ENCODE results near the gene NIBAN1. TPM values are rescaled to one million over a fixed set of nuclear protein-coding genes. Genes with fewer than 3 reads are reported as not detected.

The NIBAN1 gene
- total RNA-seq, 1 experiment from 2014 or later: 6.7 TPM

- no peaks in the 10 kb centered on the region for H3K36me3 ChIP-seq (ENCODE audit: control insufficient read depth, insufficient read depth, low read length)
- no TSS peak for BruUV-seq (replicated peaks)
- ChIA-PET POLR2A (no interaction called here), CTCF (no interaction called here)
- in situ Hi-C loops (cut with HindIII; ENCODE audit: low pct_unique_long_range_greater_than_20kb, low sequenced_read_pairs): no loop called here
- no peaks in the 10 kb centered on the region for H3K9me3 ChIP-seq (ENCODE audit: control insufficient read depth, insufficient read depth, low read depth, low read length)
- no peaks in the 10 kb centered on the region for H3K27me3 ChIP-seq (ENCODE audit: control insufficient read depth, insufficient read depth, low read length)
- no peak overlapping the region for H3K4me3 ChIP-seq (ENCODE audit: low read depth in 2 of 2, low read length in 2 of 2)
- no peak overlapping the region for H3K27ac ChIP-seq (ENCODE audit: low read length)
- ATAC-seq: no peak
- TF ChIP-seq REST (IDR thresholded peaks at IDR 0.05; ENCODE audit: insufficient read depth in 1 of 2, low read depth in 2 of 2, low read length in 1 of 2) (no peak), SIN3A (IDR thresholded peaks at IDR 0.05; ENCODE audit: borderline replicate concordance, insufficient read depth, low read depth, low read length) (no peak), CTCF (IDR thresholded peaks at IDR 0.05) (no peak), POLR2AphosphoS5 (IDR thresholded peaks at IDR 0.05; ENCODE audit: low read depth, low read length) (no peak), TCF7L2 (IDR thresholded peaks at IDR 0.05; ENCODE audit: low read depth, low read length) (no peak)
- DNase-seq (ENCODE audit: low read depth, low spot score): no peak
- H3K4me1 ChIP-seq (ENCODE audit: control insufficient read depth, insufficient read depth, low read length): no peaks in the 10 kb centered on the region
- intact Hi-C loops (cut with micrococcal nuclease; ENCODE audit: unreplicated experiment): no loop called here
These were observed 14.7 kb downstream of the NIBAN1 start for GRCh38 chr1:184959626-184960025.

- H3K4me3 ChIP-seq (ENCODE audit: low read depth in 2 of 2, low read length in 2 of 2): no peak overlapping the region
- POLR2A ChIA-PET: no interaction called here
- ATAC-seq: no peak
These were observed 15.6 kb downstream of the NIBAN1 start for GRCh38 chr1:184958554-184959353.

More at GRCh38 chr1:184958554-184959353, 15.6 kb downstream of the NIBAN1 start:
- CTCF ChIA-PET: no interaction called here
- Histone ChIP-seq H3K9me3 (ENCODE audit: control insufficient read depth, insufficient read depth, low read depth, low read length) (no peaks in the 10 kb centered on the region), H3K27ac (ENCODE audit: low read length) (no peak overlapping the region), H3K4me1 (ENCODE audit: control insufficient read depth, insufficient read depth, low read length) (no peaks in the 10 kb centered on the region), H3K27me3 (ENCODE audit: control insufficient read depth, insufficient read depth, low read length) (no peaks in the 10 kb centered on the region), H3K36me3 (ENCODE audit: control insufficient read depth, insufficient read depth, low read length) (no peaks in the 10 kb centered on the region)
- no peak for TF ChIP-seq SIN3A (IDR thresholded peaks at IDR 0.05; ENCODE audit: borderline replicate concordance, insufficient read depth, low read depth, low read length)
- TF ChIP-seq TCF7L2 (IDR thresholded peaks at IDR 0.05; ENCODE audit: low read depth, low read length): no peak
- TF ChIP-seq POLR2AphosphoS5 (IDR thresholded peaks at IDR 0.05; ENCODE audit: low read depth, low read length): no peak
- TF ChIP-seq CTCF (IDR thresholded peaks at IDR 0.05): no peak
- no peak for TF ChIP-seq REST (IDR thresholded peaks at IDR 0.05; ENCODE audit: insufficient read depth in 1 of 2, low read depth in 2 of 2, low read length in 1 of 2)
- in situ Hi-C loops (cut with HindIII; ENCODE audit: low pct_unique_long_range_greater_than_20kb, low sequenced_read_pairs) (no loop called here), intact Hi-C loops (cut with micrococcal nuclease; ENCODE audit: unreplicated experiment) (no loop called here)
- BruUV-seq (replicated peaks): no TSS peak
- no peak for DNase-seq (ENCODE audit: low read depth, low spot score)

Measured in Panc1 (cell line).